Fibroblast of mammary gland (primary cell): Measurements from ENCODE around the gene UBE2I.

Source experiments
- DNase-seq: peaks from one replicate; pipeline ENCODE4 v3.0.0-alpha.2; 2010; ENCODE audit warnings: low read depth
- H3K4me3 ChIP-seq: 2 replicates; pipeline ENCODE4 v1.5.1; 2011; ENCODE audit warnings: low read depth, mild to moderate bottlenecking, low read length, moderate library complexity; ENCODE audit not compliant: control insufficient read depth
- CTCF ChIP-seq: conservative IDR thresholded peaks from 2 replicates; pipeline ENCODE4 v1.5.1; 2011; ENCODE audit warnings: low read depth, low read length, inconsistent platforms; ENCODE audit not compliant: control insufficient read depth, insufficient read depth

UBE2I gene

GRCh38 chr16:1371054-1371978, 61.9 kb downstream of the UBE2I start:
- no peak for DNase-seq
- no peak for TF ChIP-seq CTCF
- no peak overlapping the region for H3K4me3 ChIP-seq

GRCh38 chr16:1372292-1372950, 63.0 kb downstream of the UBE2I start:
- H3K4me3 ChIP-seq = no peak overlapping the region
- TF ChIP-seq CTCF = no peak
- no peak for DNase-seq

DNA sequence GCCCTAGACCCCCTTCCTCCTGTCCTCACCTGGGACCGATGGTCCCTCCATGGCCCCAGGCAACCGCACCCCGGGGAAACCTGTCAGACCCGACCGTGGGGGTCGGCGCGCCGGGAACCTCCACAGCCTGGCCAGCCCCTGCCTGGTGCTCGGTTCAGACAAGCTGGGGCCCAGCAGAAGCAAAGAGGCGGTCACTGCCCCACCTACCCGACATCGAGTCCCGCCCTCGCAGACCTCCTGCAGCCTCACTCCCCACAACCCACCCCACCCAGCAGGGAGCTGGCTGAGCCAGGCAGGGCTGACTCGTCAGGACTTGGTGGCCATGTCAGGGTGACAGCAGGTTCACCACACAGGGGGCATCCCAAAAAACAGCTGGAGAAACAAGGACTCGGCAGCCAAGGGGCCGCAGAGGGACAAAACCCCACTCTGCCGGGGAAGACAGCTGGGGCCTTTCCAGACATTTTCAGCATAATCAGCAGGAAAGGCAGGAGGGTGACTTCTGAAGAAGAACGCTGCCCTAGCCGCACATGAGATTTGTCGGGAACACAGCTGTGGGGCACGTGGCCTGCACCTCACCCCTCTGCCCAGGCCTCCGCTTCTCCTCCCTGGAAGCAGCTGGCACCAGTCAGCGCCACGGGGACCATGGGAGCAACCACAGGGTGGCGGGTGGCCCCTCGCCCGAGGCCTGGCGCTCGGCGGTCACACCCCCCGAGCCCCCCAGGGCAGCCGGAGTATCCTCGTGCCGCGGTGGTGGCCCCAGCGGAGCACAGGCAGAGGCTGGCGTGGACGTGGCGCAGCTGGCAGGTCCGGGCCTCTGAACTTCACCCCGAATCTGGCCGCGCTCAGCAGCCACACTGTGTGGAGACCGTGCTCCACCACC, 65.2 kb downstream of the UBE2I start:
- TF ChIP-seq CTCF = no peak
- DNase-seq = no peak
- H3K4me3 ChIP-seq = no peak overlapping the region

DNA sequence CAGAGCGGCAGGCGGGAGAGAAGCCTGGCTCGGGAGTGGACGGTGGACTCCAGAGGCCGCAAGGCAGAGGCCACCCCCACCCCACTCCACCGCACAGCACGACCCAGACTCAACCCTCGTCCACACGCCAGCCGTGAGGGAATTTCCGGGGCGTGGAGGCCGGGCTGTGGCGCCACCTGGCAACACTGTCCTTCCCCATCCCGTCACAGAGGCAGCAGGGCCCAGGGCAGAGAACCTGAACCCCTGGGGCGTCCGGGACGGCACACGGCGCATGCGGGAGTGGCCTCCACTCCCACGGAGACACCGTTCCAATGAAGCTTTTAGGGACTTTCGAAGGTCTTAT, 65.8 kb downstream of the UBE2I start:
- TF ChIP-seq CTCF = no peak
- DNase-seq = no peak
- H3K4me3 ChIP-seq = no peak overlapping the region

GRCh38 chr16:1375741-1376410, 66.4 kb downstream of the UBE2I start:
- no peak overlapping the region for H3K4me3 ChIP-seq
- TF ChIP-seq CTCF = no peak
- no peak for DNase-seq
